PC-3 (cell line): ENCODE data around the gene HLA-DRB1.

Experiments
- CTCF ChIP-seq: fragments of 300-600 bp; sonication (generic); conservative IDR thresholded peaks from 2 replicates; pipeline ENCODE4 v1.5.1; 2017; ENCODE audit warnings: antibody characterized with exemption, low read depth, mild to moderate bottlenecking, low read length
- EZH2 ChIP-seq: fragments of 300-600 bp; sonication (generic); IDR thresholded peaks from one replicate; pipeline ENCODE4 v1.6.1; 2017; ENCODE audit warnings: antibody characterized with exemption, mild to moderate bottlenecking, low read length; ENCODE audit not compliant: unreplicated experiment

GRCh38 chr6:32617751-32618150 is 28.1 kb upstream of the HLA-DRB1 start:
- no peak for TF ChIP-seq CTCF
- no peak for TF ChIP-seq EZH2
